Skin of body (tissue), 2 donors: ENCODE measurements around the gene PMEL. TPM values are rescaled to one million over a fixed set of nuclear protein-coding genes. Genes with fewer than 3 reads are reported as not detected.
"Not testable (repeated sequence)": the region's sequence is repeated elsewhere in the genome, so short reads cannot be mapped to it uniquely, and the experiment has no call there.

Source experiments
- DNase-seq: peaks from one replicate; lab custom pipeline; 2025; lab: John Stamatoyannopoulos, UW
- total RNA-seq: library from RNA; depleted of rRNA; stranded (reverse); fragments of >200 nt; gene quantifications from one replicate; pipeline ENCODE4 v1.2.3, GENCODE V29; 2014

Gene PMEL
- total RNA-seq, 1 donor from 2014 or later: 19.8 TPM

- no peak for DNase-seq
Observed at GRCh38 chr12:55925870-55926737, 39.7 kb downstream of the PMEL start.

GRCh38 chr12:55925371-55925770, 40.5 kb downstream of the PMEL start:
- DNase-seq: no peak

- not testable (repeated sequence) for DNase-seq
Observed at GRCh38 chr12:55923648-55924047, 42.2 kb downstream of the PMEL start.

GRCh38 chr12:55922126-55922525, 43.7 kb downstream of the PMEL start:
- DNase-seq: no peak

DNA sequence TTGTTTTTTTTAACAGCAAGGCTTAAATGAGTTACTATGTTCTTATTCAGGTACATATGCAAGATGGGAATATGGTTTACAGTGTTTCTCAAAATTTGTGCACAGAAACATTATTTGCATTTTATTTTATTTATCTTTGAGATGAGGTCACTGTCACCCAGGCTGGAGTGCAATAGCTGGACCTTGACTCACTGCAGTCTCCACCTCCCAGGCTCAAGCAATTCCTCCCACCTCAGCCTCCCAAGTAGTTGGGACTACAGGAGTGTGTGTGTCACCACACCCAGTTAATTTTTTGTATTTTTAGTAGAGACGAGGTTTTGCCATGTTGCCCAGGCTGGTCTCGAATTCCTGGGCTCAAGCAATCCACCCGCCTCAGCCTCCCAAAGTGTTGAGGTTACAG, 46.8 kb downstream of the PMEL start:
- not testable (repeated sequence) for DNase-seq

DNA sequence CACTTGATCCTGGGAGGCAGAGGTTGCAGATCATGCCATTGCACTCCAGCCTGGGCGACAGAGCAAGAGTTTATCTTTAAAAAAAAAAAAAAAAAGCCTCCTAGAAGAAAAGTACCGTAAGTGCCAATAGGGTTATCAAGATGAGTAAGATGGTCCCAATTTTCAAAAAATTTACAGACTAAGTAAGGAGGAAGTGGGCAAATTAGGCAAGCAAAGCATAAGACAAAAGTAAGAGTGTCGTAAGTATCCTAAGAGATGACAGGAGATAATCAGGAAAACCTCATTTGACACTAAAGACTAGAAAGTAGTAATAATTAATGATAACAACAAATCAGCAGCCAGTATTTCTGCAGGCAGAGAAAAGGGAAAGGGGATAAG, 50.4 kb downstream of the PMEL start:
- no peak for DNase-seq

- no peak for DNase-seq
Observed at GRCh38 chr12:55912908-55913307, 52.9 kb downstream of the PMEL start.

GRCh38 chr12:55909513-55909884, 56.3 kb downstream of the PMEL start:
- DNase-seq: no peak

DNA sequence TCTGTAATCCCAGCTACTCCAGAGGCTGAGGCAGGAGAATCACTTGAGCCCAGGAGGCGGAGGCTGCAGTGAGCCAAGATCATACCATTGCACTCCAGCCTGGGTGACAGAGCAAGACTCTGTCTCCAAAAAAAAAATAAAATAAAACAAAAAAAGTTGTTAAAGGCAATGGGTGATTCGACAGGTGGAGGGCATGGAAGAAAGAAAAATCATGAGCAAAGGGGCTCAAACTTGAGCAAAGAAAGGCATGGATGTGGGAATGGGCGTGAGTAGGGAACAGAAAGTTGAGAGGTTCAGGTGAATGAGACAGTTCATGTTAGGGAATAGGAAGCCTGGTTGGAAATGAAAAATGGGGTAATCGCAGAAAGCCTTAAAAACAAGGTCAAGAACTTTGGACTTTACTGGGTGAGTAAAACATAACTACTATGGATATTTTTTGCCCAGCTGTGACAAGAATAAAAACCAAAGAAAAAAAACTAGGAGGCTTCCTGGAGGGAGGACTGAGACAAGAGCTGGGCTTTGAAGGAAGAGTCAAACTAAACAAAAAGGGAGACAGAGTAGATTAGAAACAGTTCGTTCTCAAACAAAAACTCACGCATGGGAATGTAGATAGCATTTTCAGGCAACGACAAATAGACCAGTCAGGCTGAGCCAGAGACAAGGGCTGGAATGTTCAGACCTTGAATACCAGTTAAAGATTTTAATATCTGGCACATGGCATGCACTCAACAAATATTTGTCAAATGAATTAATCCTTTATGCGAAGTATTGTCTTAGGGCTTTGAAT, 56.9 kb downstream of the PMEL start:
- DNase-seq: no peak

GRCh38 chr12:55906056-55906455, 59.8 kb downstream of the PMEL start:
- DNase-seq: no peak

Other genes starting within 250 kb of the PMEL start
- gene BLOC1S1, start 250.0 kb downstream of the PMEL start, total RNA-seq: 47.4 TPM
- 11.7 TPM for gene RDH5, start 245.6 kb downstream of the PMEL start, total RNA-seq
- gene CD63, start 237.0 kb downstream of the PMEL start, total RNA-seq: 586 TPM
- 3.0 TPM for gene GDF11, start 222.9 kb downstream of the PMEL start, total RNA-seq
- gene SARNP, start 148.3 kb downstream of the PMEL start, total RNA-seq: 57.3 TPM
- gene ORMDL2, start 148.0 kb downstream of the PMEL start, total RNA-seq: 13.3 TPM
- gene DNAJC14, start 136.5 kb downstream of the PMEL start, total RNA-seq: 19.5 TPM
- gene MMP19, start 123.1 kb downstream of the PMEL start, total RNA-seq: 18.2 TPM
- 21.0 TPM for gene PYM1, start 38.1 kb downstream of the PMEL start, total RNA-seq
- 41.4 TPM for gene DGKA, start 34.9 kb downstream of the PMEL start, total RNA-seq
- 25.7 TPM for gene CDK2, start 788 bp upstream of the PMEL start, total RNA-seq
- gene RAB5B, start 8.0 kb upstream of the PMEL start, total RNA-seq: 51.4 TPM
- 6.8 TPM for gene SUOX, start 31.2 kb upstream of the PMEL start, total RNA-seq
- 2.0 TPM for gene IKZF4, start 55.0 kb upstream of the PMEL start, total RNA-seq
- 200 TPM for gene RPS26, start 75.9 kb upstream of the PMEL start, total RNA-seq
- 69.5 TPM for gene ERBB3, start 114.1 kb upstream of the PMEL start, total RNA-seq
- 88.2 TPM for gene PA2G4, start 138.5 kb upstream of the PMEL start, total RNA-seq
- gene RPL41, start 150.6 kb upstream of the PMEL start, total RNA-seq: 2,112 TPM
- gene ZC3H10, start 152.2 kb upstream of the PMEL start, total RNA-seq: 3.0 TPM
- 71.6 TPM for gene ESYT1, start 162.2 kb upstream of the PMEL start, total RNA-seq
- 78.8 TPM for gene MYL6B, start 186.5 kb upstream of the PMEL start, total RNA-seq
- gene MYL6, start 192.3 kb upstream of the PMEL start, total RNA-seq: 1,018 TPM
- gene SMARCC2, start 223.4 kb upstream of the PMEL start, total RNA-seq: 58.4 TPM